SU-DHL-6 (cell line): Measurements from ENCODE around the gene RBFOX1.

Source experiments
- EZH2phosphoT487 ChIP-seq: fragments of 200-600 bp; sonication (generic), shearing (Covaris generic); conservative IDR thresholded peaks from 2 replicates; pipeline ENCODE4 v1.6.1; 2018; ENCODE audit warnings: mild to moderate bottlenecking, antibody characterized with exemption, low read length, moderate library complexity, mixed read lengths
- TF ChIP-seq, protein P1 (sequence below): fragments of 200-600 bp; sonication (generic); IDR thresholded peaks from one replicate; pipeline ENCODE4 v1.5.1; 2017; ENCODE audit warnings: antibody characterized with exemption, mild to moderate bottlenecking, low read length, moderate library complexity; ENCODE audit not compliant: insufficient read depth, poor library complexity, severe bottlenecking

DNA sequence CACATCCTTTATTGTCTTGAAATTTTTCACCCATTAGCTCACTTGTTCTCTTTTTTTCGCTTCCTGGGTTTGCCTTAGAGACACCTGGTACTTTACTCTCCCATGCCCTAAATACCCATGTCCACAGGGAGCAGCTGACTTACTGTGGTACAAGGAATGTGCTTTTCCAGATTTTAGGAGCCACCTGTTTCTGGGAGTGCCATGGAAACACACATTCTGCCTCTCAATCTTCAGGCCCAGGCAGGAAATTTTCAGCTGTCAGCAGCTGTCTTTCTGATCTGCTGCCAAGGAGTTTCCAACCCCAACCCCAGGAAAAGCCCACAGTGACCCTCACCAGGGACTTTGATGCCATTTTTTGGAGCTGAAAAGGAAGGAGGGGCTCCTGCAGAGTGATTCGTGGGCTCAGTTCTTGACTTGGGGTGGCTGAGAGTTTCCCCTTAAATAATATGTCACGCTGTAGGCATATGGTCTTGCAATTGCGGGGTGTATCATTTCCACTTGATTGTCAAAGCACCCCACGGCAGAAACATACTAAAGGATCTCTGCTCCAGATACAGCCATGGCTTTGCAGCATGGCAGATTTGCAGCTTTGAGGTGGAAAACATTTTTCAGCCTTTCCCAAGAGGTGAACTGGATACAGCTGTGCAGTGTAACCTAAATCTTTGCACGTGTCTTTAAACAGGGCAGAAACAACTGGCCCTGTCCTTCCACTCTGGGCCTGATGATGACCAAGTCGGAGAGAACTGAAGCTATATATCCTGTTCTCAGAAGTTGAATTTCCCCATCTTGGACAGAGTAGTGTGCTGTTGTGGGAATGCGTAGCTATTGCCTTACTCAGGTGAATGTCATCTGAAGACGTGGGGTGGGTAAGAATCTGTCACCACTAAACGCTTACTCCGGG, 19.2 kb downstream of the RBFOX1 start:
- TF ChIP-seq, protein P1, sequence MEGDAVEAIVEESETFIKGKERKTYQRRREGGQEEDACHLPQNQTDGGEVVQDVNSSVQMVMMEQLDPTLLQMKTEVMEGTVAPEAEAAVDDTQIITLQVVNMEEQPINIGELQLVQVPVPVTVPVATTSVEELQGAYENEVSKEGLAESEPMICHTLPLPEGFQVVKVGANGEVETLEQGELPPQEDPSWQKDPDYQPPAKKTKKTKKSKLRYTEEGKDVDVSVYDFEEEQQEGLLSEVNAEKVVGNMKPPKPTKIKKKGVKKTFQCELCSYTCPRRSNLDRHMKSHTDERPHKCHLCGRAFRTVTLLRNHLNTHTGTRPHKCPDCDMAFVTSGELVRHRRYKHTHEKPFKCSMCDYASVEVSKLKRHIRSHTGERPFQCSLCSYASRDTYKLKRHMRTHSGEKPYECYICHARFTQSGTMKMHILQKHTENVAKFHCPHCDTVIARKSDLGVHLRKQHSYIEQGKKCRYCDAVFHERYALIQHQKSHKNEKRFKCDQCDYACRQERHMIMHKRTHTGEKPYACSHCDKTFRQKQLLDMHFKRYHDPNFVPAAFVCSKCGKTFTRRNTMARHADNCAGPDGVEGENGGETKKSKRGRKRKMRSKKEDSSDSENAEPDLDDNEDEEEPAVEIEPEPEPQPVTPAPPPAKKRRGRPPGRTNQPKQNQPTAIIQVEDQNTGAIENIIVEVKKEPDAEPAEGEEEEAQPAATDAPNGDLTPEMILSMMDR: no peak
- no peak for TF ChIP-seq EZH2phosphoT487
